DMS79 treated with DMSO at 0.1 percent for 48 hours (cell line): ENCODE measurements around the gene NRG2.

ENCODE experiments used
- DNase-seq: peaks from one replicate; lab custom pipeline; 2025; lab: John Stamatoyannopoulos, UW

NRG2 gene

GRCh38 chr5:139812323-139812722 lies 230.8 kb downstream of the NRG2 start:
- no peak for DNase-seq

GRCh38 chr5:139811274-139811607 lies 231.9 kb downstream of the NRG2 start:
- DNase-seq, result no peak

- no peak for DNase-seq
These were observed 232.5 kb downstream of the NRG2 start for GRCh38 chr5:139810341-139811273.

- DNase-seq, result no peak
These were observed 233.7 kb downstream of the NRG2 start for GRCh38 chr5:139809331-139809810.

- no peak for DNase-seq
These were observed 234.4 kb downstream of the NRG2 start for GRCh38 chr5:139808481-139809330.

- no peak for DNase-seq
These were observed 235.5 kb downstream of the NRG2 start for GRCh38 chr5:139807647-139808030.

- no peak for DNase-seq
These were observed 236.1 kb downstream of the NRG2 start for GRCh38 chr5:139806726-139807646.

GRCh38 chr5:139806111-139806510 lies 237.0 kb downstream of the NRG2 start:
- no peak for DNase-seq

- no peak for DNase-seq
These were observed 237.6 kb downstream of the NRG2 start for GRCh38 chr5:139805545-139805944.

GRCh38 chr5:139804800-139805397 lies 238.2 kb downstream of the NRG2 start:
- DNase-seq, result no peak

GRCh38 chr5:139803978-139804377 lies 239.1 kb downstream of the NRG2 start:
- DNase-seq, result no peak

- DNase-seq, result peak; percentile 6
These were observed 243.7 kb downstream of the NRG2 start for GRCh38 chr5:139799359-139799758.

- no peak for DNase-seq
These were observed 244.2 kb downstream of the NRG2 start for GRCh38 chr5:139798883-139799282.

- DNase-seq, result no peak
These were observed 245.1 kb downstream of the NRG2 start for GRCh38 chr5:139797856-139798510.

GRCh38 chr5:139797335-139797734 lies 245.8 kb downstream of the NRG2 start:
- no peak for DNase-seq
